HEK293T (cell line): ENCODE measurements around the gene SLC34A2.

Experiments used
- CTCF ChIA-PET: fragments of 350-600 bp; formaldehyde crosslinking; extraction: SDS; loops from one replicate; lab custom pipeline; 2021; ENCODE audit warnings: antibody characterized with exemption, inconsistent platforms; lab: Yijun Ruan, JAX
- POLR2A ChIA-PET: fragments of 350-600 bp; formaldehyde crosslinking; extraction: SDS; loops from one replicate; lab custom pipeline; 2020; ENCODE audit warnings: antibody characterized with exemption, inconsistent platforms; lab: Yijun Ruan, JAX
- DNase-seq: peaks from one replicate; pipeline ENCODE4 v3.0.0; 2012; ENCODE audit warnings: mixed read lengths; ENCODE audit errors: extremely low spot score
- ARNT ChIP-seq: fragments of 450-650 bp; IDR thresholded peaks from 2 replicates; pipeline ENCODE4 v1.6.1; 2017; ENCODE audit warnings: mild to moderate bottlenecking
- BHLHE40 ChIP-seq: fragments of 450-650 bp; IDR thresholded peaks from 2 replicates; pipeline ENCODE4 v1.6.1; 2016; ENCODE audit warnings: mild to moderate bottlenecking, moderate library complexity, borderline replicate concordance
- CTBP1 ChIP-seq: fragments of 450-650 bp; IDR thresholded peaks from 2 replicates; pipeline ENCODE4 v1.6.1; 2016; ENCODE audit warnings: borderline replicate concordance
- ELF4 ChIP-seq: fragments of 450-650 bp; IDR thresholded peaks from 2 replicates; pipeline ENCODE4 v1.6.1; 2017; ENCODE audit warnings: antibody characterized with exemption
- FOXA1 ChIP-seq: fragments of 450-650 bp; IDR thresholded peaks from 2 replicates; pipeline ENCODE4 v1.6.1; 2016; ENCODE audit warnings: mild to moderate bottlenecking
- FOXK2 ChIP-seq: fragments of 450-650 bp; IDR thresholded peaks from 2 replicates; pipeline ENCODE4 v1.6.1; 2016; ENCODE audit warnings: mild to moderate bottlenecking
- FOXM1 ChIP-seq: fragments of 450-650 bp; IDR thresholded peaks from 2 replicates; pipeline ENCODE4 v1.6.1; 2017; ENCODE audit warnings: mild to moderate bottlenecking, borderline replicate concordance
- HDGF ChIP-seq: fragments of 450-650 bp; IDR thresholded peaks from 2 replicates; pipeline ENCODE4 v1.6.1; 2017; ENCODE audit warnings: antibody characterized with exemption, borderline replicate concordance
- L3MBTL2 ChIP-seq: fragments of 450-650 bp; conservative IDR thresholded peaks from 2 replicates; pipeline ENCODE4 v1.6.1; 2016; ENCODE audit warnings: mild to moderate bottlenecking
- LEF1 ChIP-seq: fragments of 450-650 bp; IDR thresholded peaks from 2 replicates; pipeline ENCODE4 v1.6.1; 2017; ENCODE audit warnings: mild to moderate bottlenecking, borderline replicate concordance
- NFRKB ChIP-seq: fragments of 450-650 bp; IDR thresholded peaks from 2 replicates; pipeline ENCODE4 v1.6.1; 2016; ENCODE audit warnings: mild to moderate bottlenecking, moderate library complexity
- PKNOX1 ChIP-seq: fragments of 450-650 bp; IDR thresholded peaks from 2 replicates; pipeline ENCODE4 v1.6.1; 2016
- SP1 ChIP-seq: fragments of 450-650 bp; IDR thresholded peaks from 2 replicates; pipeline ENCODE4 v1.6.1; 2017
- SUZ12 ChIP-seq: fragments of 450-650 bp; IDR thresholded peaks from 2 replicates; pipeline ENCODE4 v1.6.1; 2016; ENCODE audit warnings: mild to moderate bottlenecking
- TARDBP ChIP-seq: fragments of 450-650 bp; IDR thresholded peaks from 2 replicates; pipeline ENCODE4 v1.6.1; 2016
- ZNF384 ChIP-seq: fragments of 450-650 bp; IDR thresholded peaks from 2 replicates; pipeline ENCODE4 v1.6.1; 2016

Gene SLC34A2

GRCh38 chr4:25638221-25638601 lies 17.4 kb upstream of the SLC34A2 start:
- ChIA-PET POLR2A (no interaction called here), CTCF (no interaction called here)
- TF ChIP-seq SP1 (no peak), BHLHE40 (no peak), ZNF384 (no peak), LEF1 (no peak), FOXM1 (no peak), TARDBP (no peak), NFRKB (no peak), HDGF (no peak), SUZ12 (no peak), ARNT (no peak), PKNOX1 (no peak), FOXA1 (no peak), L3MBTL2 (no peak), CTBP1 (no peak), FOXK2 (no peak)
- DNase-seq: no peak

GRCh38 chr4:25638806-25639205 lies 16.8 kb upstream of the SLC34A2 start:
- POLR2A ChIA-PET: no interaction called here
- TF ChIP-seq LEF1 (no peak), FOXA1 (no peak), L3MBTL2 (no peak), PKNOX1 (no peak), ZNF384 (no peak), CTBP1 (no peak), FOXM1 (no peak), FOXK2 (no peak), ELF4 (no peak), BHLHE40 (no peak), SUZ12 (no peak), ARNT (no peak), HDGF (no peak), NFRKB (no peak), TARDBP (no peak), SP1 (no peak)
- DNase-seq: no peak
- CTCF ChIA-PET: no interaction called here

GRCh38 chr4:25650311-25650710 lies 5.3 kb upstream of the SLC34A2 start:
- no peak for DNase-seq
- CTCF ChIA-PET: interaction anchor here (0.6 kb wide), 1 partner anchor 10 kb away, joined by 4 read pairs; no protein-coding TSS in a partner anchor
- TF ChIP-seq L3MBTL2 (no peak), ZNF384 (no peak), LEF1 (no peak), TARDBP (no peak), FOXM1 (no peak), SP1 (no peak), NFRKB (no peak), ELF4 (no peak), SUZ12 (no peak), CTBP1 (no peak), ARNT (no peak), PKNOX1 (no peak)
- POLR2A ChIA-PET: no interaction called here

GRCh38 chr4:25651682-25652081 lies 4.0 kb upstream of the SLC34A2 start:
- TF ChIP-seq CTBP1 (no peak), SUZ12 (no peak), ELF4 (no peak), PKNOX1 (no peak), ARNT (no peak), HDGF (no peak), NFRKB (no peak)
- CTCF ChIA-PET: no interaction called here
- no peak for DNase-seq
- POLR2A ChIA-PET: no interaction called here

- ChIA-PET POLR2A (no interaction called here), CTCF (no interaction called here)
- DNase-seq: no peak
- TF ChIP-seq ZNF384 (no peak), SP1 (no peak), FOXM1 (no peak), L3MBTL2 (no peak), CTBP1 (no peak), ARNT (no peak), LEF1 (no peak), SUZ12 (no peak), FOXA1 (no peak), ELF4 (no peak), BHLHE40 (no peak), PKNOX1 (no peak), HDGF (no peak), NFRKB (no peak), TARDBP (no peak), FOXK2 (no peak)
These were observed 1.4 kb upstream of the SLC34A2 start for GRCh38 chr4:25654031-25654970.
